WTC11 (cell line): Measurements from ENCODE around the gene SNX6. TPM values are rescaled to one million over a fixed set of nuclear protein-coding genes. Genes with fewer than 3 reads are reported as not detected.
"Not testable (repeated sequence)": the region's sequence is repeated elsewhere in the genome, so short reads cannot be mapped to it uniquely, and the experiment has no call there.

Experiments
- ATAC-seq: fragments of 200-7000 bp; cut with Tn5 transposase; 2 replicates; pipeline ENCODE4 v1.10.0; 2021; ENCODE audit warnings: mild to moderate bottlenecking, moderate library complexity
- CTCF ChIA-PET: fragments of 300-600 bp; sonication (Branson Sonifier 250); formaldehyde crosslinking; loops from one replicate; lab custom pipeline; 2021; ENCODE audit warnings: antibody characterized with exemption; lab: Charles Lee
- POLR2A ChIA-PET: fragments of 350-600 bp; sonication (Branson Sonifier 250); formaldehyde crosslinking; loops from one replicate; lab custom pipeline; 2021; ENCODE audit warnings: antibody characterized with exemption; lab: Charles Lee
- DNase-seq: peaks from one replicate; pipeline ENCODE4 v3.0.0; 2021; ENCODE audit warnings: low spot score
- H3K27ac Mint-ChIP-seq: 2 replicates; pipeline ENCODE4 v1.8.0; 2021; ENCODE audit warnings: mixed read lengths
- H3K27me3 Mint-ChIP-seq: 2 replicates; pipeline ENCODE4 v1.8.0; 2021; ENCODE audit warnings: low read depth, mild to moderate bottlenecking, moderate library complexity, mixed read lengths
- H3K36me3 Mint-ChIP-seq: 2 replicates; pipeline ENCODE4 v1.8.0; 2021; ENCODE audit warnings: mixed read lengths
- H3K4me1 Mint-ChIP-seq: 2 replicates; pipeline ENCODE4 v1.8.0; 2022; ENCODE audit warnings: mixed read lengths
- H3K4me3 Mint-ChIP-seq: 2 replicates; pipeline ENCODE4 v1.8.0; 2021; ENCODE audit warnings: mild to moderate bottlenecking, moderate library complexity, mixed read lengths
- H3K9me3 Mint-ChIP-seq: 2 replicates; pipeline ENCODE4 v1.8.0; 2021; ENCODE audit warnings: mixed read lengths
- FOXP1 ChIP-seq: sonication (generic); formaldehyde crosslinking; IDR thresholded peaks from 2 replicates; pipeline ENCODE4 v1.8.0; 2022; ENCODE audit warnings: missing genetic modification reagents, mild to moderate bottlenecking, moderate library complexity, borderline replicate concordance
- JUN ChIP-seq: sonication (generic); formaldehyde crosslinking; IDR thresholded peaks from 2 replicates; pipeline ENCODE4 v1.8.0; 2023; ENCODE audit warnings: mild to moderate bottlenecking, missing genetic modification reagents
- RORB ChIP-seq: fragments of 250-450 bp; sonication (Bioruptor Pico); IDR thresholded peaks from 2 replicates; pipeline ENCODE4 v1.9.0; 2021; ENCODE audit warnings: mild to moderate bottlenecking
- SMAD4 ChIP-seq: sonication (generic); formaldehyde crosslinking; IDR thresholded peaks from 2 replicates; pipeline ENCODE4 v1.8.0; 2022; ENCODE audit warnings: mild to moderate bottlenecking, missing genetic modification reagents
- SP1 ChIP-seq: sonication (generic); formaldehyde crosslinking; conservative IDR thresholded peaks from 2 replicates; pipeline ENCODE4 v1.8.1; 2022; ENCODE audit warnings: missing genetic modification reagents
- ZNF219 ChIP-seq: sonication (generic); formaldehyde crosslinking; IDR thresholded peaks from 2 replicates; pipeline ENCODE4 v1.8.0; 2023; ENCODE audit warnings: missing genetic modification reagents, mild to moderate bottlenecking, borderline replicate concordance
- total RNA-seq: library from RNA; stranded (reverse); gene quantifications from 3 replicates; pipeline ENCODE4 v1.2.3, GENCODE V29; 2021
- TF ChIP-seq, protein P1 (sequence below): sonication (generic); formaldehyde crosslinking; IDR thresholded peaks from 2 replicates; pipeline ENCODE4 v1.8.0; 2022; ENCODE audit warnings: missing genetic modification reagents
- TF ChIP-seq, protein P2 (sequence below): sonication (generic); formaldehyde crosslinking; IDR thresholded peaks from 2 replicates; pipeline ENCODE4 v1.8.0; 2023; ENCODE audit warnings: missing genetic modification reagents, mild to moderate bottlenecking, borderline replicate concordance
- TF ChIP-seq, protein P3 (sequence below): fragments of 250-450 bp; sonication (Bioruptor Pico); conservative IDR thresholded peaks from 2 replicates; pipeline ENCODE4 v1.9.0; 2021; ENCODE audit warnings: mild to moderate bottlenecking
- TF ChIP-seq, protein P4 (sequence below): sonication (generic); formaldehyde crosslinking; IDR thresholded peaks from 2 replicates; pipeline ENCODE4 v1.8.1; 2022; ENCODE audit warnings: mild to moderate bottlenecking, missing genetic modification reagents, moderate library complexity, borderline replicate concordance
- TF ChIP-seq, protein P5 (sequence below): sonication (generic); formaldehyde crosslinking; IDR thresholded peaks from 2 replicates; pipeline ENCODE4 v1.8.0; 2023; ENCODE audit warnings: mild to moderate bottlenecking, missing genetic modification reagents

SNX6 gene
- total RNA-seq, 1 experiment from 2014 or later: 51.3 TPM

DNA sequence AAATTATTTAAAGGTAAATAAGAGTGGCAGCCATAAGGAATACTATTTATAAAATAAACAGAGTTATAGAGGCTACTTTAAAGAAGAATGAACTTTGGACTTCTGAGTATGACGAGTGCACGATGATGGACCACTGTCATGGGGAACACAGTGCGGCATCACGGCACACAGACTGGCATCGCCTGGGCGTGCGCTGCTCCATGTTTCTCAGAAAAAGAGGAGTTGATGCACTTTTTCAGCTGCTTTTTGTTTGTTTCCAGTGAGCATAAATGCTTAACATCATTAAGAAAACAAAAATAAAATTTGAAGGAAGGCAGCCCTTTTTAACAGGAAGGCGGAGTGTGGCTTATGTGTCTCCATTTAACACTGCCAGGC, 67.2 kb downstream of the SNX6 start:
- ChIA-PET POLR2A (interaction anchor here (0.6 kb wide), 1 partner anchor 315 kb away, joined by 3 read pairs; no protein-coding TSS in a partner anchor), CTCF (no interaction called here)
- no peak for DNase-seq
- Mint-ChIP-seq H3K27ac (no peak overlapping the region), H3K4me1 (no peaks in the 10 kb centered on the region), H3K27me3 (no peaks in the 10 kb centered on the region), H3K4me3 (no peak overlapping the region)
- TF ChIP-seq ZNF219 (CRISPR knock-in tag) (no peak), SMAD4 (no peak), JUN (no peak), SP1 (no peak), FOXP1 (no peak), RORB (no peak)
- TF ChIP-seq, protein P1, sequence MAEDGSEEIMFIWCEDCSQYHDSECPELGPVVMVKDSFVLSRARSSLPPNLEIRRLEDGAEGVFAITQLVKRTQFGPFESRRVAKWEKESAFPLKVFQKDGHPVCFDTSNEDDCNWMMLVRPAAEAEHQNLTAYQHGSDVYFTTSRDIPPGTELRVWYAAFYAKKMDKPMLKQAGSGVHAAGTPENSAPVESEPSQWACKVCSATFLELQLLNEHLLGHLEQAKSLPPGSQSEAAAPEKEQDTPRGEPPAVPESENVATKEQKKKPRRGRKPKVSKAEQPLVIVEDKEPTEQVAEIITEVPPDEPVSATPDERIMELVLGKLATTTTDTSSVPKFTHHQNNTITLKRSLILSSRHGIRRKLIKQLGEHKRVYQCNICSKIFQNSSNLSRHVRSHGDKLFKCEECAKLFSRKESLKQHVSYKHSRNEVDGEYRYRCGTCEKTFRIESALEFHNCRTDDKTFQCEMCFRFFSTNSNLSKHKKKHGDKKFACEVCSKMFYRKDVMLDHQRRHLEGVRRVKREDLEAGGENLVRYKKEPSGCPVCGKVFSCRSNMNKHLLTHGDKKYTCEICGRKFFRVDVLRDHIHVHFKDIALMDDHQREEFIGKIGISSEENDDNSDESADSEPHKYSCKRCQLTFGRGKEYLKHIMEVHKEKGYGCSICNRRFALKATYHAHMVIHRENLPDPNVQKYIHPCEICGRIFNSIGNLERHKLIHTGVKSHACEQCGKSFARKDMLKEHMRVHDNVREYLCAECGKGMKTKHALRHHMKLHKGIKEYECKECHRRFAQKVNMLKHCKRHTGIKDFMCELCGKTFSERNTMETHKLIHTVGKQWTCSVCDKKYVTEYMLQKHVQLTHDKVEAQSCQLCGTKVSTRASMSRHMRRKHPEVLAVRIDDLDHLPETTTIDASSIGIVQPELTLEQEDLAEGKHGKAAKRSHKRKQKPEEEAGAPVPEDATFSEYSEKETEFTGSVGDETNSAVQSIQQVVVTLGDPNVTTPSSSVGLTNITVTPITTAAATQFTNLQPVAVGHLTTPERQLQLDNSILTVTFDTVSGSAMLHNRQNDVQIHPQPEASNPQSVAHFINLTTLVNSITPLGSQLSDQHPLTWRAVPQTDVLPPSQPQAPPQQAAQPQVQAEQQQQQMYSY (CRISPR knock-in tag): no peak
- TF ChIP-seq, protein P2, sequence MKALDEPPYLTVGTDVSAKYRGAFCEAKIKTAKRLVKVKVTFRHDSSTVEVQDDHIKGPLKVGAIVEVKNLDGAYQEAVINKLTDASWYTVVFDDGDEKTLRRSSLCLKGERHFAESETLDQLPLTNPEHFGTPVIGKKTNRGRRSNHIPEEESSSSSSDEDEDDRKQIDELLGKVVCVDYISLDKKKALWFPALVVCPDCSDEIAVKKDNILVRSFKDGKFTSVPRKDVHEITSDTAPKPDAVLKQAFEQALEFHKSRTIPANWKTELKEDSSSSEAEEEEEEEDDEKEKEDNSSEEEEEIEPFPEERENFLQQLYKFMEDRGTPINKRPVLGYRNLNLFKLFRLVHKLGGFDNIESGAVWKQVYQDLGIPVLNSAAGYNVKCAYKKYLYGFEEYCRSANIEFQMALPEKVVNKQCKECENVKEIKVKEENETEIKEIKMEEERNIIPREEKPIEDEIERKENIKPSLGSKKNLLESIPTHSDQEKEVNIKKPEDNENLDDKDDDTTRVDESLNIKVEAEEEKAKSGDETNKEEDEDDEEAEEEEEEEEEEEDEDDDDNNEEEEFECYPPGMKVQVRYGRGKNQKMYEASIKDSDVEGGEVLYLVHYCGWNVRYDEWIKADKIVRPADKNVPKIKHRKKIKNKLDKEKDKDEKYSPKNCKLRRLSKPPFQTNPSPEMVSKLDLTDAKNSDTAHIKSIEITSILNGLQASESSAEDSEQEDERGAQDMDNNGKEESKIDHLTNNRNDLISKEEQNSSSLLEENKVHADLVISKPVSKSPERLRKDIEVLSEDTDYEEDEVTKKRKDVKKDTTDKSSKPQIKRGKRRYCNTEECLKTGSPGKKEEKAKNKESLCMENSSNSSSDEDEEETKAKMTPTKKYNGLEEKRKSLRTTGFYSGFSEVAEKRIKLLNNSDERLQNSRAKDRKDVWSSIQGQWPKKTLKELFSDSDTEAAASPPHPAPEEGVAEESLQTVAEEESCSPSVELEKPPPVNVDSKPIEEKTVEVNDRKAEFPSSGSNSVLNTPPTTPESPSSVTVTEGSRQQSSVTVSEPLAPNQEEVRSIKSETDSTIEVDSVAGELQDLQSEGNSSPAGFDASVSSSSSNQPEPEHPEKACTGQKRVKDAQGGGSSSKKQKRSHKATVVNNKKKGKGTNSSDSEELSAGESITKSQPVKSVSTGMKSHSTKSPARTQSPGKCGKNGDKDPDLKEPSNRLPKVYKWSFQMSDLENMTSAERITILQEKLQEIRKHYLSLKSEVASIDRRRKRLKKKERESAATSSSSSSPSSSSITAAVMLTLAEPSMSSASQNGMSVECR: no peak
- TF ChIP-seq, protein P3, sequence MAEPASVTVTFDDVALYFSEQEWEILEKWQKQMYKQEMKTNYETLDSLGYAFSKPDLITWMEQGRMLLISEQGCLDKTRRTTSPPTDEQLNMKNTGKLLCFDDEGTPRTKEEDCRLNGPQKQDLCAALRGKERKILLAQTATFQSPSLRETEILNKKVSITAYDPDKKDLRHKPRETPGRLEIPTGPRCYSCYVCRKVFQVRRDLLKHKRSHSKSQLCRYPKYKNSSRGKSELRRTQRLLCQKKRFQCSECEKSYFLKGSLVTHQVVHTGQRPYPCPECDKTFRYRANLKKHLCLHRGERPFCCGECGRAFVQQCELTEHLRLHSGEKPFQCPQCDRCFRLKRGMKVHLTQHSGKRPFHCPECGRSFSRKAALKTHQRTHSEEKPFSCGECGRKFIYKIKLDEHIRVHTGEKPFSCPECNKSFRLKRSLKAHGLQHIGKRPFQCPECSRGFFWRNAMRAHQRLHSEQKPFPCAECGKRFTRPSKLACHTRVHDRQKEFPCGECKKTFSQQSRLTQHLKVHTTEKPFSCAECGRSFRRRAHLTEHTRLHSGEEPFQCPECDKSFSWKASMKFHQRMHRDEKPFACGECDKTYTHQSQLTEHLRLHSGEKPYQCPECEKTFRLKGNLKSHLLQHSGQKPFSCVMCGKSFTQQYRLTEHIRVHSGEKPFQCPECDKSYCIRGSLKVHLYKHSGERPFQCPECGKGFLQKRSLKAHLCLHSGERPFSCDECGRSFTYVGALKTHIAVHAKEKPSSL (CRISPR knock-in tag): no peak
- TF ChIP-seq, protein P4, sequence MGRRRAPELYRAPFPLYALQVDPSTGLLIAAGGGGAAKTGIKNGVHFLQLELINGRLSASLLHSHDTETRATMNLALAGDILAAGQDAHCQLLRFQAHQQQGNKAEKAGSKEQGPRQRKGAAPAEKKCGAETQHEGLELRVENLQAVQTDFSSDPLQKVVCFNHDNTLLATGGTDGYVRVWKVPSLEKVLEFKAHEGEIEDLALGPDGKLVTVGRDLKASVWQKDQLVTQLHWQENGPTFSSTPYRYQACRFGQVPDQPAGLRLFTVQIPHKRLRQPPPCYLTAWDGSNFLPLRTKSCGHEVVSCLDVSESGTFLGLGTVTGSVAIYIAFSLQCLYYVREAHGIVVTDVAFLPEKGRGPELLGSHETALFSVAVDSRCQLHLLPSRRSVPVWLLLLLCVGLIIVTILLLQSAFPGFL (CRISPR knock-in tag): no peak
- TF ChIP-seq, protein P5, sequence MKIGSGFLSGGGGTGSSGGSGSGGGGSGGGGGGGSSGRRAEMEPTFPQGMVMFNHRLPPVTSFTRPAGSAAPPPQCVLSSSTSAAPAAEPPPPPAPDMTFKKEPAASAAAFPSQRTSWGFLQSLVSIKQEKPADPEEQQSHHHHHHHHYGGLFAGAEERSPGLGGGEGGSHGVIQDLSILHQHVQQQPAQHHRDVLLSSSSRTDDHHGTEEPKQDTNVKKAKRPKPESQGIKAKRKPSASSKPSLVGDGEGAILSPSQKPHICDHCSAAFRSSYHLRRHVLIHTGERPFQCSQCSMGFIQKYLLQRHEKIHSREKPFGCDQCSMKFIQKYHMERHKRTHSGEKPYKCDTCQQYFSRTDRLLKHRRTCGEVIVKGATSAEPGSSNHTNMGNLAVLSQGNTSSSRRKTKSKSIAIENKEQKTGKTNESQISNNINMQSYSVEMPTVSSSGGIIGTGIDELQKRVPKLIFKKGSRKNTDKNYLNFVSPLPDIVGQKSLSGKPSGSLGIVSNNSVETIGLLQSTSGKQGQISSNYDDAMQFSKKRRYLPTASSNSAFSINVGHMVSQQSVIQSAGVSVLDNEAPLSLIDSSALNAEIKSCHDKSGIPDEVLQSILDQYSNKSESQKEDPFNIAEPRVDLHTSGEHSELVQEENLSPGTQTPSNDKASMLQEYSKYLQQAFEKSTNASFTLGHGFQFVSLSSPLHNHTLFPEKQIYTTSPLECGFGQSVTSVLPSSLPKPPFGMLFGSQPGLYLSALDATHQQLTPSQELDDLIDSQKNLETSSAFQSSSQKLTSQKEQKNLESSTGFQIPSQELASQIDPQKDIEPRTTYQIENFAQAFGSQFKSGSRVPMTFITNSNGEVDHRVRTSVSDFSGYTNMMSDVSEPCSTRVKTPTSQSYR: no peak
- TF ChIP-seq, all 79 proteins: peak for 0
- no peaks in the 10 kb centered on the region for H3K9me3 Mint-ChIP-seq
- peaks cover 16% of the 10 kb centered on the region for H3K36me3 Mint-ChIP-seq
- ATAC-seq: no peak

DNA sequence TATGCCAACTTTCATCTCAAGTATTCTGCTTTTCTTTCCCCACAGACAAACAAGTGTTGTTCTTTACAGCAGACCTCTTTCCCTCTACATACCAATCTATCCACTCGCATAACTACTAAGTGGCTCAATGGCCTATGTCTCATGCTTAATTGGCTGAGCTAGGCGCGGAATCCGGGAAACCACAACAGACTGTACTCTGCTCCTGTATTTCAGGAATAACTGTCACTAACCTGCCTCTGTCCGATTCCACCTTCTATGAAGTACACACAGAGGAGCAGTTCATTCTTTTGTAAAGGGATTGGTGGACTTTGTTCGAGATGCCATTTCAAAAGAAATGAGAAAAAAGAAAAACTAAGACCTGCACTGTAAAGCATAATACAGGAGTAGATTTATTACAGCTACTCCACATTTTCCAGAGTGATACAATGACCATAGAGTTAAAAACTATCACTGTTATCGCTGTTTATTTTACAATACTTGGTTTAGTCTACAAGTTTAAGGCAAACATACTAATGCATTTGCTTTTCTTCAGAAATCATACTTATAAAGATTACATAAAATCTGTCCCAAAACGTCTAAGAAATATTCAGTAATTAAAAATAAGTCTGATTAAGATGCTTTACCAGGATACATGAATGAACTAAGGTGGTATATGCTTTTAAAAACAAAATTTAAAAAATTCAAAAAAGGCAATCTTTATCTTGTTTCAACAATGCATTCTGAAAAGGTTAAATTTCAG, 67.7 kb downstream of the SNX6 start:
- not testable (repeated sequence) for ATAC-seq

DNA sequence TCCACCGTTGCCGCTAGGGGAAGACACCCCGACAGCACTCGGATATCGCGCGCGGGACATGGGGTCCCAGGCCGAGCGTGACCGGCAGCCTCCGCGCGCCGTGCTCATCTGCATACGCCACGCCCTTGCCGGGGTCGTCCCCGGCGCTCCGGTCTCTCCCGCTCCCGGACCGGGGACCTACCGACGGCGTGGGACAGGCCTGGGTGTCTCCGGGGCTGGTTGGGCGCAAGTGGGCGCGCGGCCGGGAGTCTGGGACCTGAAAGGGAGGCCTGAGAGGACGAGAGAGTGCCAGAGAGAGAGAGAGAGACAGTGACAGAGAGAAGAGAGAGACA, 73.5 kb downstream of the SNX6 start:
- POLR2A ChIA-PET, H3K4me3 Mint-ChIP-seq, H3K36me3 Mint-ChIP-seq, H3K27me3 Mint-ChIP-seq, H3K27ac Mint-ChIP-seq, DNase-seq, CTCF ChIA-PET, H3K9me3 Mint-ChIP-seq, H3K4me1 Mint-ChIP-seq: not testable (repeated sequence)
- ATAC-seq: peak; percentile 64

More for the DNA sequence above, 67.7 kb downstream of the SNX6 start:
- H3K27me3 Mint-ChIP-seq, H3K9me3 Mint-ChIP-seq, POLR2A ChIA-PET, H3K27ac Mint-ChIP-seq, CTCF ChIA-PET, H3K4me1 Mint-ChIP-seq, H3K4me3 Mint-ChIP-seq, DNase-seq: not testable (repeated sequence)
- H3K36me3 Mint-ChIP-seq: peaks cover 13% of the 10 kb centered on the region

DNA sequence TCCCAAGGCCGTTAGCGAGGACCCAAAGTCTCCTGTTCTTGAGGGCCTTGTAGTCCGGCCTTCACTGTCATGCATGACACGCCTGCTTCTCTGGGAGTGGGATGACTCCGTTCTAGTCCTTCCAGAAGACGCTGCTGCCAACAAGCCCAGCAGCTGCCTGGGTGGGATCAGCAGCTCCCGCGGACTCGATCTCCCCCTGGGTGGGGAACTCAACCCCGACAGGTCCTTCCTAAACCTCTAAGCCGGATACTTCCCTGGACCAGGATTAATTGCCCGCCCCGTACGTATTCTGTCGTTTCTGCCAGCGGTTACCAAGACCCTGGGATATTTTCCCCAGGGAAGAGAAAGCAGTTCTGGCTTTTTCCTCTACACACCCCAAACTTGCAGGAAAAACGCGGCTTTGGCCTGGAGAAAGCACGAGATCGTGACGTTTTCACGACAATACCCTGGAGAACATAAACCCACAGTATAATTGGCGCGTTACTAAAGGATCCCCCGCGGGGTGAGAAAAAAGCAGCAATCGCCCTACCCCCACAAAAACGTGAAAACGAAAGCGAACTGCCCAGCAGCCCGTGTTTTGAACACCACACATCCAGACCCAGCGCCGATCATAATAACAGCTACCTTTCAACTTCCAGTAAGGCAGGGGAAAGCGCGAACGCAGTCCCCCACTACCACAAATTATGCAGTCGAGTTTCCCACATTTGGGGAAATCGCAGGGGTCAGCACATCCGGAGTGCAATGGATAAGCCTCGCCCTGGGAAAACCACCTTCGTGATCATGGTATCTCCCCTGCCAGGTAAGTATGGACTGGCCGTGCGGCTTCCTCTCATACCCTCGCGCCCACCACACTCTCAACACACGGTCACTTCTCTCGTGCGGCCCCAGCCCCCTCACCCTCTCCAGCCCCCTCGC, 74.1 kb downstream of the SNX6 start:
- H3K4me1 Mint-ChIP-seq, H3K4me3 Mint-ChIP-seq, CTCF ChIA-PET, H3K9me3 Mint-ChIP-seq, H3K27me3 Mint-ChIP-seq, DNase-seq, H3K36me3 Mint-ChIP-seq, POLR2A ChIA-PET, H3K27ac Mint-ChIP-seq: not testable (repeated sequence)
- ATAC-seq: peak; percentile 74
